Mesothelial cell of epicardium (in vitro differentiated cells): ENCODE measurements around the gene CRB2. TPM values are rescaled to one million over a fixed set of nuclear protein-coding genes. Genes with fewer than 3 reads are reported as not detected.

Experiments
- DNase-seq, 2 experiments: peaks; one replicate each; pipeline ENCODE4 v3.0.0; 2021; ENCODE audit warnings: low spot score in 2 of 2; ENCODE audit not compliant: unreplicated experiment in 2 of 2
- H3K27ac Mint-ChIP-seq: 2 replicates; pipeline ENCODE4 v1.8.0; 2021; ENCODE audit warnings: mixed read lengths
- H3K27me3 Mint-ChIP-seq: 2 replicates; pipeline ENCODE4 v1.8.0; 2021; ENCODE audit warnings: low read depth, mixed read lengths
- H3K36me3 Mint-ChIP-seq: 2 replicates; pipeline ENCODE4 v1.8.0; 2021; ENCODE audit warnings: mixed read lengths
- H3K4me1 Mint-ChIP-seq: 2 replicates; pipeline ENCODE4 v1.8.0; 2021; ENCODE audit warnings: mixed read lengths
- H3K4me3 Mint-ChIP-seq: 2 replicates; pipeline ENCODE4 v1.8.0; 2021; ENCODE audit warnings: mild to moderate bottlenecking, moderate library complexity, mixed read lengths
- H3K9me3 Mint-ChIP-seq: 2 replicates; pipeline ENCODE4 v1.8.0; 2021; ENCODE audit warnings: mixed read lengths
- total RNA-seq: library from RNA; stranded (reverse); gene quantifications from 3 replicates; pipeline ENCODE4 v1.2.1, GENCODE V29; 2021
- TF ChIP-seq, protein P1 (sequence below): fragments of 200-600 bp; sonication (generic); IDR thresholded peaks from one replicate; pipeline ENCODE4 v1.5.0; 2021; ENCODE audit warnings: antibody characterized with exemption; ENCODE audit not compliant: unreplicated experiment

Gene CRB2
- total RNA-seq, 1 donor from 2014 or later: 41.0 TPM

DNA sequence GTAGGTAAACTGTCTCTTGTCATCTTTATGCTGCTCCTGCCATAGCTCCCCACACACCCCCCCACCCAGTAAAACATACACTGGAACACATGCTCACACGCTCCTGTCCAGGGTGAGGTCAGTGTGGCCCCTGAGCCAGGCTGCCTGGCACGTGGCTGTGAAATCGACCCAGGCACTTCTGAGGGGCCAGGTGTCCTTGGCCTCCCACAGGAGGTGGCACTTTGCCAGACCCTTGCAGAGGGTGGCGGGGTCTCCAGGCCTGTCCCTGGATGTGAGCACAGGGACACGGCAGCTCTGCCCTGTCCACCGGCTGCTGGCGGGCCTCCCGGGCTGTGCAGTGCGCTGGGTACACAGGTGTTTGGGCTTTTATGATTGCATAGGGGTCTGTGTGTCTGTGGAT, 10.0 kb upstream of the CRB2 start:
- Mint-ChIP-seq H3K27me3 (peaks cover 7% of the 10 kb centered on the region), H3K36me3 (no peaks in the 10 kb centered on the region), H3K9me3 (no peaks in the 10 kb centered on the region), H3K27ac (peak overlapping the region; percentile 68), H3K4me1 (peaks cover 21% of the 10 kb centered on the region), H3K4me3 (no peak overlapping the region)
- DNase-seq: no peak
- TF ChIP-seq, protein P1, sequence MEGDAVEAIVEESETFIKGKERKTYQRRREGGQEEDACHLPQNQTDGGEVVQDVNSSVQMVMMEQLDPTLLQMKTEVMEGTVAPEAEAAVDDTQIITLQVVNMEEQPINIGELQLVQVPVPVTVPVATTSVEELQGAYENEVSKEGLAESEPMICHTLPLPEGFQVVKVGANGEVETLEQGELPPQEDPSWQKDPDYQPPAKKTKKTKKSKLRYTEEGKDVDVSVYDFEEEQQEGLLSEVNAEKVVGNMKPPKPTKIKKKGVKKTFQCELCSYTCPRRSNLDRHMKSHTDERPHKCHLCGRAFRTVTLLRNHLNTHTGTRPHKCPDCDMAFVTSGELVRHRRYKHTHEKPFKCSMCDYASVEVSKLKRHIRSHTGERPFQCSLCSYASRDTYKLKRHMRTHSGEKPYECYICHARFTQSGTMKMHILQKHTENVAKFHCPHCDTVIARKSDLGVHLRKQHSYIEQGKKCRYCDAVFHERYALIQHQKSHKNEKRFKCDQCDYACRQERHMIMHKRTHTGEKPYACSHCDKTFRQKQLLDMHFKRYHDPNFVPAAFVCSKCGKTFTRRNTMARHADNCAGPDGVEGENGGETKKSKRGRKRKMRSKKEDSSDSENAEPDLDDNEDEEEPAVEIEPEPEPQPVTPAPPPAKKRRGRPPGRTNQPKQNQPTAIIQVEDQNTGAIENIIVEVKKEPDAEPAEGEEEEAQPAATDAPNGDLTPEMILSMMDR: no peak

- peaks cover 15% of the 10 kb centered on the region for H3K27me3 Mint-ChIP-seq
- H3K4me1 Mint-ChIP-seq: peaks cover 19% of the 10 kb centered on the region
- H3K4me3 Mint-ChIP-seq: no peak overlapping the region
- no peak for DNase-seq
- H3K9me3 Mint-ChIP-seq: no peaks in the 10 kb centered on the region
- H3K36me3 Mint-ChIP-seq: no peaks in the 10 kb centered on the region
- no peak overlapping the region for H3K27ac Mint-ChIP-seq
- TF ChIP-seq, protein P1: no peak
Measured at GRCh38 chr9:123346826-123347225, 9.2 kb upstream of the CRB2 start.

GRCh38 chr9:123347289-123348060, 8.5 kb upstream of the CRB2 start:
- DNase-seq: no peak
- peaks cover 14% of the 10 kb centered on the region for H3K4me1 Mint-ChIP-seq
- H3K27ac Mint-ChIP-seq: no peak overlapping the region
- no peaks in the 10 kb centered on the region for H3K36me3 Mint-ChIP-seq
- TF ChIP-seq, protein P1: no peak
- peaks cover 18% of the 10 kb centered on the region for H3K27me3 Mint-ChIP-seq
- H3K9me3 Mint-ChIP-seq: no peaks in the 10 kb centered on the region
- no peak overlapping the region for H3K4me3 Mint-ChIP-seq

GRCh38 chr9:123348317-123348992, 7.5 kb upstream of the CRB2 start:
- no peaks in the 10 kb centered on the region for H3K9me3 Mint-ChIP-seq
- H3K27ac Mint-ChIP-seq: no peak overlapping the region
- H3K27me3 Mint-ChIP-seq: peaks cover 22% of the 10 kb centered on the region
- no peaks in the 10 kb centered on the region for H3K36me3 Mint-ChIP-seq
- TF ChIP-seq, protein P1: no peak
- no peak overlapping the region for H3K4me3 Mint-ChIP-seq
- DNase-seq: no peak
- H3K4me1 Mint-ChIP-seq: peaks cover 10% of the 10 kb centered on the region

- Mint-ChIP-seq H3K36me3 (no peaks in the 10 kb centered on the region), H3K9me3 (no peaks in the 10 kb centered on the region)
- DNase-seq: no peak
Measured at GRCh38 chr9:123349033-123349432, 7.0 kb upstream of the CRB2 start.

More at GRCh38 chr9:123349033-123349432, 7.0 kb upstream of the CRB2 start:
- Mint-ChIP-seq H3K27me3 (peaks cover 24% of the 10 kb centered on the region), H3K4me1 (peaks cover 8% of the 10 kb centered on the region), H3K27ac (no peak overlapping the region), H3K4me3 (no peak overlapping the region)
- TF ChIP-seq, protein P1: no peak
